ENCODE data around the gene GSTO1.

The GSTO1 gene

DNA sequence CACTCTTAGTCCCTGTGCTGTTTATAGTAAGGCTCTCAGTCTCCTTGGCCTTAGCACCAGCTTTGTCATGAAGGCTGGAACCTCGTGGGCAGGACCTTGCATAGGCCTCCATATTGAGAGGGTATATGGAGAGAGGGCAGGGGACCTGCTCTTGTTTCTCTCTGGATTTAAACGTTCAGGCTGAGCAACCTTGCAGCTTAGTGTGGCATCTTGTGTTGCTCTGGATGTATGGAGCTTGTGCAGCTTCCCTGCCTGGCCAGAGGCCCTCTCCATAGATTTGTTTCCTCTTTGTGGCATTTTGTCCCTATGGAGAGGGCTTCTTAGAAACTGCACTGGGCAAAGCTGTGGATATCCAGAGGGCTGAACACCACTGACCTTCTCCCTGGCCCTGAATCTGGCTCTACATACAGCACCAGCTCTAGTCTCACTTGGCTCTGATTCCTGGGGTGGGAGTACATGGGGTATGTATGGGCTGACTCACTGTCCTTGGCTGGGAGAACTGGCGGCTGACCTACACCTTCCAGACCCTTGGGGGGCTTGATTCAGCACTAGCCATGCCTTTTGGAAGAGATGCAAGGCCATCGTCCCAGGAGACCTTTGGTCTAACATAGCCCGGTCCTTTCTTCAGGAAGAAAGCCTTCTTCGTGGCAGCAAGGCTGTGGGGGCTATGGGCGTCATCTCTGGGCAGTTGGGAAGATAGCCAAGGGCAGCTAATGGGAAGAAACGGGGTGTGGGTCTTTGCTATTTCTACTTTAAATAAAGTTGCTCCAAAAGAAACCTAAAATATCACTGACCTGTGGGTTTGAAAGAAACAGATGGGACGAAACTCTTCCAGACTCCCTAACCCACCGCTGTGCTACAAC lies 53.1 kb downstream of the GSTO1 start:
- peak; percentile 50 for DNase-seq

- DNase-seq = no peak
Measured at GRCh38 chr10:104308439-104308903, 53.8 kb downstream of the GSTO1 start.

- DNase-seq = peak; percentile 85
Measured at GRCh38 chr10:104309980-104310978, 55.6 kb downstream of the GSTO1 start.

DNA sequence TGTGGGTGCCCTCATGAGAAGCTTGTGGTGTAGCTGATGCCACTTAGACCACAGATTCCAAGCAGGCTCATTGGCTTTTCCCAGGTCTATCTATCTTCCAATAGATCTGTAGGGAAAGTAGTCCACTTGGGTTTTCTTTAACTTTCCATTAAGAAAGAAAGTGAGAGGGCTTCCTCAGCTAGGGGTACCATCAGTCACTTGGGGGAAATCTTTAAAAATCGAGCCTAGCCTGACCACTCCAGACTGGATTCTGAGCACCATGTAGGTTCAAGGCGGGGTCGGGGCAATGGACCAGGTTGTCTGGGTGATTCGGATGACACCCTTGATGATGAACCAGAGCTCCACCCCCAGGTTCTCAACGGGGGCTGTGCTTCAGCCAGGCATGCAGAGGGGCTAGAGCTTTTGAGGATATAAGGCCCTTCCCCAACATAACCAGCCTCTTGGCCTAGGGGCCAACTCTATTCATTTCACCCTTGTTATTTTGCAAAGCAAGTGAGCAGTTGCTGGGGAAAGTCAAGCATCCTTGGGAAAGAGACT lies 56.6 kb downstream of the GSTO1 start:
- DNase-seq = no peak

DNA sequence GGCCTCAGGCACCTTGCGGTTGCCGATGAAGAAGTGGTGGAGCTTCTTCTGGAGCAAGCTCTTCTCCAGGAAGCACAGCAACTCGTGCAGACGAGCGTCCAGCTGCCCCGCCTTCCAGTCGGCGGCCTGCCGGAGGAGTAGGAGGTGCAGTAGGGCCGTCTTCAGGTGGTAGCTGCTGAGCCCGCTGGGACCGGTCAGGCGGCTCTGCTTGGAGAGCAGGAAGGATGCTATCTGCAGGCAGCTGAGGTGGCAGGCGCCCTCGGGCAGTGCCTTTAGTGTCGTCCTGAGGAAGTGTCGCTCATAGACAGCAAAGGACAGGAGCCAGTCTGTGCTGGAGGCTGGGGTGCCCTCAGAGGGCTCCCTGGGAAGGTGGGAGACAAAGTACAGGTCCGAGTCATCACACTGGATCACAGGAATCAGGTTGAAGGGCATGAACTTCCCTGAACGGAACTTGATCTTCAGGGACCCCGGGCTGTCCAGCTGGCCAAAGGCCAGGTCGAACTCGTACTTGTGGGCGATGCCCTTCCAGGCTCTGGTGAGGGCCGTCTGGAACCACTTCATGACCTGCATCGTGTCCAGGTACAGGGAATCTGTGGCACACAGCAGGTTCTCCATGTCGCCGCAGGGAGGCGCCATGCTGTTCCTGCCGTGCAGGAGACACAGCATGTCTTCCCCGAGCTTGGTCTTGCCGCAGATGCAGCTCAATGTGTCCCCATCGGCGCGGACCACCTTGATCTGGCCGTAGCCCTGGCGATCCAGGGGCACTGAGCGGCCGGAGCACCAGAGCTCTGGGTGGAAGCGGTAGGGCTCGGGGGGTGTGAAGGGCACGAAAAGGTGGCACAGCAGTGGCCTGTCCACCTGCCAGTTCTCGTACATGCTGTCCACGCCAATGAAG lies 60.1 kb downstream of the GSTO1 start:
- no peak for DNase-seq

DNA sequence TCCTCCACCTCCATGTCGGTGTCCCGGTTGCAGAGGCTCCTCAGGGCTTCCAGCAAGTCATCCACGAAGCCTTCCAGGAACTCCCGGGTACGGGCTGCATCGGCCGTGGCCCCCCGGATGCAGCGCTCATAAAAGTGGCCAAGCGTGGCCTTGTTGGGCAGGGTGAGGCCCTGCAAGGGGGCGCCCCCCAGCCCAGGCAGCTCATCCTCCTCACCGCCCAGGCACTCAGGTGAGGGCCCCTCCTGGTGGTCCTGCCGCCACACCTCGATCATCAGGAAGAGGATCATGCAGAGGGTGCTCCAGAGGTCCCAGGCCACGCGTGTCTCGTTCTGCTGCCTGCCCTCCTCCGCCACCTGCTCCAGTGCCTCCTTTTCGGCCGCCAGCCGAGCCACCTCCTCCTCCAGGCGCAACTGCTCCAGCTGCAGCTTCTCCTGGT lies 60.8 kb downstream of the GSTO1 start:
- DNase-seq = no peak

- DNase-seq = no peak
Measured at GRCh38 chr10:104316321-104317099, 61.8 kb downstream of the GSTO1 start.

All from fibroblast of skin of right biceps (primary cell).